Activated CD8-positive, alpha-beta memory T cell treated with anti-CD3 and anti-CD28 coated beads for 24 hours (primary cell): Measurements from ENCODE around the gene PRKAG2.
"Not testable (repeated sequence)": the region's sequence is repeated elsewhere in the genome, so short reads cannot be mapped to it uniquely, and the experiment has no call there.

Source experiments
- DNase-seq: peaks from one replicate; pipeline ENCODE4 v3.0.0-alpha.2; 2020

Gene PRKAG2

GRCh38 chr7:151849008-151849878 is 27.7 kb downstream of the PRKAG2 start:
- DNase-seq, result no peak

- no peak for DNase-seq
These were observed 29.2 kb downstream of the PRKAG2 start for GRCh38 chr7:151847681-151848081.

- no peak for DNase-seq
These were observed 29.8 kb downstream of the PRKAG2 start for GRCh38 chr7:151847136-151847535.

DNA sequence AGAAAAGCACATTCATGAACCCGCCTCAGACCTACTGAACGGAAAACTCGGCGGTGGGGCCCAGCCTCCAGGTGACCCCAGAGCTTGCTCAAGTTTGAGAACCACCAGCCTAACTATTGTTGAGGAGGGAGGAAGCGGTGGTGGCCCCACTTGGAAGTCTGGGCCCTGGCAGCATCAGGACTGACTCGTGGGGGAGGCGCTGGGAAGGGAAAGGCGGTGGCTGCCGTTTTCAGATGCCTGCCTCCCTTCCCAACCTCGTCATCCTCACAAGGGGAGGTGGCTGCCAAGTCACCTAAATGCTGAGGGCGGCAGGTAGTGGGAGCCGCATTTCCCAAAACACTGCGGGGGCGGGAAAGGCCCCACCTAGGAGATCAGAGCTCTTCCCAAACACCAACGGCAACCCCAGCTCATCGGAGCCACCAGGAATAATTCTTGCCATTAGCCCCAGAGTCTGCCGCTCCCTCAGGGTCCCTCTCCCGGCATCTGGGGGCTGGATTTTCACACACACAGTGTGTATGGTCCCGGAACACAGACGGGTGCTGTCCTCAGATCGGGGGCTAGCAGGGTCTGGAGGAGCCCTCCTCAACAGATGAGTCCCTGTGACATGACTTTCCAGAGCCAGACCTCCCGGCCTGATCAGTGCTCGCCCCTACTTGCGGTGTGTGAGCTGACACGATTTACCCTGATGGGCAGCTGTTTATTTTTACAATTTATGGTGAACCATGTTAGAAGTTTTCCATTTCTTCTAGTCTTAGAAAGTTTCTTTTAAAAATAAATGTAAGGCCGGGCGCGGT is 31.3 kb downstream of the PRKAG2 start:
- DNase-seq, result no peak

DNA sequence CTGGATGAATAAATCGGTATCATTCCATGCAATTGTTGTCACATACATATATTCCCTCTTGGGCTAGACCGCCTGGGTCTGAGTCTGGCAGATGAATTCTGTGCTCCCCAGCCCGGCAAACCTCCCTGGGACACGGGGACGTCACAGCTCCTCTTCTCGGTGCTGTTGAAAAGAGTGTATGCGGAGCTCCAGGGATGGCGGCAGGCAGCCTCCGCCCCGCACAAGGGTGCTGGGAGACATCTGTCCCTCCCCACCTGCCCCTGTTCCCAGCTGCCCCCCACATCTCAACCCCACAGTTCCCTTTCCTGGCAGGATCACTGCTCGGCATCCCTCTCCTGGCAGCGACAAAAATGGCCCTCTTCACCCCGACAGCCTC is 32.1 kb downstream of the PRKAG2 start:
- no peak for DNase-seq

- DNase-seq, result no peak
These were observed 32.7 kb downstream of the PRKAG2 start for GRCh38 chr7:151844071-151844824.

DNA sequence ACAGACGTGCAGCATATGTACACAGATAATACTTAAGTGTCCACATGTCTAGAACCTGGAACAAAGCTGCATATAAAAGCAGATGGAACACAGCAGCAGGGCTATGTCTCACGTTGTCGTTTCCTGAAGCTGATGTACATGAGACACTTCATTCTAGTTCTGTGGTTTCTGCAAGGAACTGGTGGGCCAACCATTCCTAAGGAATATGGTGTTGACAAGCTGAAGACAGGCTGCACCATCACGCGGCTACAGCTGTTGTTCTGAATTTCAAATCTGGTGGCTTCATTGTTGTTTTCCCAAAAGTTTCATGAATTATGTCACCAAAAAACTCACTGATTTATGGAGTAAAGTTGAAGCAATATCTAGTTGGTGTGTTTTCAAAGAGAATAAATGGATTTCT is 33.7 kb downstream of the PRKAG2 start:
- DNase-seq, result no peak

DNA sequence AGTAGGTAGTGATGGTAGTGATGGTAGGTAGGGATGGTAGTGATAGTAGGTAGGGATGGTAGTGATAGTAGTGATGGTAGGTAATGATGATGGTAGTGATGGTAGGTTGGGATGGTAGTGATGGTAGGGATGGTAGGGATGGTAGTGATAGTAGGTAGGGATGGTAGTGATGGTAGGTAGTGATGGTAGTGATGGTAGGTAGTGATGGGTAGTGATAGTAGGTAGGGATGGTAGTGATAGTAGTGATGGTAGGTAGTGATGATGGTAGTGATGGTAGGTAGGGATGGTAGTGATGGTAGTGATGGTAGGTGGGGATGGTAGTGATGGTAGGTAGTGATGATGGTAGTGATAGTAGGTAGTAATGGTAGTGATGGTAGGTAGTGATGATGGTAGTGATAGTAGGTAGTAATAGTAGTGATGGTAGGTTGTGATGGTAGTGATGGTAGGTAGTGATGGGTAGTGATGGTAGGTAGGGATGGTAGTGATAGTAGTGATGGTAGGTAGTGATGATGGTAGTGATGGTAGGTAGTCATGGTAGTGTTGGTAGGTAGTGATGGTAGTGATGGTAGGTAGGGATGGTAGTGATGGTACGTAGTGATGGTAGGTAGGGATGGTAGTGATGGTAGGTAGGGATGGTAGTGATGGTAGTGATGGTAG is 35.4 kb downstream of the PRKAG2 start:
- not testable (repeated sequence) for DNase-seq

GRCh38 chr7:151840088-151840910 is 36.6 kb downstream of the PRKAG2 start:
- DNase-seq, result no peak

DNA sequence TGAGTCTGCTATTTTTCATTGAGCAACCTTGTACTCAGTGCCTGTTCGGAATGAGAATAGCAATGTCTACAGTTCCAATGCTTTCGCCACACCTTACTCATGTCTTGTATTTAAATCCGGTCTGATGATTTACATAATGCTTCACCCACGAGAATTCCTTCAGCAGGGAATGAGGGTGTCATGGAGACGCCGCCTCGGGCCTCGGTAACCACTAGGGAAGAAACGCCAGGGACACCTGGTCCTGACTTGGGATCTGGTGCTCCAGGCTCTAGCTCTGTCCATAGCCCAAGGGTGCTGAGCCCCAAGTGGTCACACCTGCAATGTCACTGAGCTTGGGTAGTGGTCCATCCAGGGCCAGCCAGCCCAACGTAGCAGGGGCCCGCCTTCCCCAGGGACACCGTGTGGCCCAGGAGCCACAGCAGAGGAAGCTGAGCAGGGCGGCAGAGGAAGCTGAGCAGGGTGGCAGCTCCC is 37.4 kb downstream of the PRKAG2 start:
- DNase-seq, result no peak

GRCh38 chr7:151838861-151839381 is 38.0 kb downstream of the PRKAG2 start:
- peak; percentile 75 for DNase-seq

DNA sequence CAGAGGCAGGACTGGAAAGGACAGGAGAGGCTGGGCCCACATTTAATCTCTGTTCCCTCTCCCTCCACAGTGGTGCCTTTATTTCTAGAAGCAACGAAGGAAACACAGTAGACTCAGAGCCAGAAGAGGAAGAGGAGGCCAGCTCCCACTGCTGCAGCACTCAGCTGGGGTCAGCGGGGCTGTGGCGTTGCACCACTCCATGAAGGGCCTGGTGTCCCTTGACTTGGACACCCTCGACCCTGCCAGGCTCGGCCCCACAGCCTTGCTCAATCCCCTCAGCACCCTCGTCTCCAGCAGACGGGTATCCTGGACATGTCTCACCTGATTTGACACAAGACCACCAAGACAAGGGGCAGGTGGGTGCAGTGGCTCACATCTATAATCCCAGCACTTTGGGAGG is 38.8 kb downstream of the PRKAG2 start:
- no peak for DNase-seq

DNA sequence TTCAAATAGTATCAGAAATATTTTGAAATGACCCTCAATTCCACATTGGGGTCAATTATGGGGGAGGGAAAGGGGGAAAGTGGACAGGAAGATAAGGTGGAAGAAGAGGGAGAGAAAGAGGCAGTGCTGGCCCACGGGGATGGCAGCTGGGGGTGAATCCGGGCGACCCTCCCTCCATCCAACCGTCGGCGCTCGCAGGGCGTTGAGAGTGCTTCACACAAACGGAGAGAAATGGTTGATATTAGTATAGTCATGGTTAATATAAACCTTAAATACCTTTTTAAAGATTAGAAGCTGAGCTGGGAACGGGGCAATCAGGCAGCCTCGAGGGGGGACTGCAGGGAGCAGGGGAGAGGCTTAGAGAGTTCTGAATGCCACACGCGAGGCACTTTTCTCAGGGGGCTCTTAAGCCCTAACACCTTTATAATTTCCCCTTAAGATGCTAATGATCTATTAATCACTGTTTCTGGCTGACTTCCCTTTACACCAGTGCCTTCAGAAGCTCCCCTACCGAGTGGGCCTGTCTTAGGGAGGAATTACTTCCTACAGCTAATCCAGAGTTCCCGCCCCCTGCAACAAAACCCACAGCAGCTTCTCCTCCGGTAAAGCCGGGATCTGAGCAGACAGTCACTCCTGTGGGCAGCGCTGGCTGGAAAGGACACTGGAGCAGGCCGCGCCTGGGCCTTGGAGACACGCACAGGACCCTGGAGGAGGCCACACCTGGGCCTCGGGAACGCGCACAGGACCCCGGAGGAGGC is 39.5 kb downstream of the PRKAG2 start:
- no peak for DNase-seq

DNA sequence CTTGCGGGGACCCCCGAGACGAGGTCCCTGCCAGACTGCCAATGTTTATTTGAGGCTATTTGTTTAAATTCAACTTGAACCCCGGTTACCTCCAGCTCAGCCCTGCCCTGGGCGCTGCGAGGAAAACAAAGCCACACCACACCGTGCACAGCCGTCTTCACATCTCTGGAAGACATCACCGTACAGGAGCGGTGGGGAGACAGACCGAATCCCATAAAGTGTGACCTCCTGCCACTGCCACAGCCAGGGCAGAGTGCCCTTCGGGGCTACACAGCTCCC is 40.0 kb downstream of the PRKAG2 start:
- DNase-seq, result no peak

DNA sequence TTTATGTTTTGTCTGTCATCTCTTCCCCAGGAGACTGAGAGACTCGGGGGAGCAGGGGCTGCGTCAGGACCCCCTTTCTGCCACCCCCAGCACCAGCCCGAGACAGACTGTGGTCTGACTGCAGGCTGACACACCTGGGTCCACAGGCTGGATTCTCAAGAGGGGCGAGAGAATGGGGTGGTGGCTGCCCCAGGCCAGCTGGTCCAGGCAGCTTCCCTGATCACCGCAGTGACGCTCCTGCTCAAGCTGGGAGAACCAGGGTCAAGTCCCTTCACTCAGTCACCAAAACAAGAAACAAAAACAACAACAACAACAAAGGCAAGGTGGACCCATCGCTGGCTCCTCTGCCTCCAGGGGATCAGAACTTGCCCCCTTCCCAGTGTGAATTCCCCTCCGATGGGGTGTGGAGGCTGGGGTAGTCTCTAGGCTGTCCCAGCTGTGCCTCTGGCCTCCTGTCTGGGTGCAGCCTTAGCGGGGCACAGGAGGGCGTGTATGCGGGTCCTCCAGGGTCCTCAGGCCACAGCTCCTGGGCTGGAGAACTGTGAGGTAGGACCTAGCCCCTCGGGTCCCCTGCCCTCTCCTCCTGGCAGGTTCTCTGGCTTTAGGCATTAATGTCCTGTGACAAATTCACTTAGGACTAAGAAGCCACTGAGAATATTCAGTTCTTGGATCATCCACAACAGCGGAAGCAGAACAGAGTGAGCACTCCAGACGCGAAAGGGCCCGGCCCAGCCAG is 40.6 kb downstream of the PRKAG2 start:
- no peak for DNase-seq

- no peak for DNase-seq
These were observed 41.3 kb downstream of the PRKAG2 start for GRCh38 chr7:151835636-151836035.

GRCh38 chr7:151834271-151835035 is 42.5 kb downstream of the PRKAG2 start:
- no peak for DNase-seq

- no peak for DNase-seq
These were observed 43.2 kb downstream of the PRKAG2 start for GRCh38 chr7:151833691-151834090.

DNA sequence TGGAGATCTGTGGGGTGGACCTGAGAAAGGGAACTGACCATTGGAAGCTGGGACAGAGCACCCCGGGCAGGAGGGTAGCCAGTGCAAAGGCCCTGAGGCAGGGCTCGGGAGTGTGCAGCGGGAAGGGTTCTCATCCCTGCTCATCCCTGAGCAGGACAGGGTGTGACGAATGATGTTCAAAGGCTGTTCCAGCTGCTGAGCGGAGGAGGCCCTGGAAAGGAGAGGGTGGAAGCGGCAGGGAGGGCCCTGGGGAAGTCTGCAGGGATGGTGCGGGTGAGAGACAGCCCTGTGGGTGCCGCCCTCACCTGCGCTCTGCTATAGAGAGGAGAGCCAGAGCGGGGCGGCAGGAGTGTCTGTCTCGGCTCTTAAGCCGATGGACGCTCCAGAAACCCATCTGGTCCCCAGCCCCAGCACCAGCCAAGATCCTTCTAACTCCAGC is 43.7 kb downstream of the PRKAG2 start:
- no peak for DNase-seq
